ENCODE measurements around the gene MEX3A. TPM values are rescaled to one million over a fixed set of nuclear protein-coding genes. Genes with fewer than 3 reads are reported as not detected.
A peak's percentile ranks its signal among the peaks of the same experiment; 100 is the strongest.

Gene MEX3A
- polyA plus RNA-seq, 1 donor (not counting 4 experiments of a cell fraction or from before 2014, with no cell fraction given): 1.1 TPM

GRCh38 chr1:156081917-156082308, 352 bp downstream of the MEX3A start:
- dilution Hi-C loops (cut with MboI; ENCODE audit: extremely low pct_ligation_motif_present, low sequenced_read_pairs): no loop called here
- peaks cover 4% of the 10 kb centered on the region for H3K4me1 ChIP-seq (ENCODE audit: control insufficient read depth, extremely low read depth, insufficient read depth, low read length)
- no peak overlapping the region for H3K27ac ChIP-seq (ENCODE audit: control insufficient read depth, insufficient read depth, low read length)
- no peaks in the 10 kb centered on the region for H3K79me2 ChIP-seq (ENCODE audit: control insufficient read depth, insufficient read depth, low read length)
- H3K4me3 ChIP-seq (ENCODE audit: control insufficient read depth in 2 of 3, extremely low read depth in 1 of 3, insufficient read depth in 2 of 3, low read depth in 1 of 3, low read length in 3 of 3): peak overlapping the region; percentile 65 to 85 (median 84)
- peak overlapping the region; percentile 58 for H3K9ac ChIP-seq (ENCODE audit: control insufficient read depth, extremely low read depth, insufficient read depth, low read length)
- no peak overlapping the region for H2AFZ ChIP-seq (ENCODE audit: control insufficient read depth, low read length)
- no peaks in the 10 kb centered on the region for H3K9me1 ChIP-seq (ENCODE audit: control insufficient read depth, extremely low read depth, insufficient read depth, low read length)
- H3K27me3 ChIP-seq (ENCODE audit: control insufficient read depth, extremely low read depth, insufficient read depth, low read length): no peaks in the 10 kb centered on the region
- H3K36me3 ChIP-seq (ENCODE audit: control insufficient read depth in 2 of 2, extremely low read depth in 1 of 2, insufficient read depth in 2 of 2, low read length in 2 of 2): no peaks in the 10 kb centered on the region
- DNase-seq (ENCODE audit: low read depth, low spot score) (no peak), FAIRE-seq (no peak)
- TF ChIP-seq EZH2 (IDR thresholded peaks at IDR 0.05; ENCODE audit: low read length) (no peak), CTCF (optimal IDR thresholded peaks at IDR 0.05 in 1 of 3, IDR thresholded peaks at IDR 0.05 in 1 of 3, conservative IDR thresholded peaks at IDR 0.05 in 1 of 3; ENCODE audit: extremely low read depth in 1 of 3, insufficient read depth in 2 of 3, low read length in 3 of 3) (no peak)
- H3K9me3 ChIP-seq (ENCODE audit: control insufficient read depth, low read depth, low read length): no peaks in the 10 kb centered on the region
- H3K4me2 ChIP-seq (ENCODE audit: control insufficient read depth, extremely low read depth, insufficient read depth, low read depth, low read length): peak overlapping the region; percentile 83
- H4K20me1 ChIP-seq (ENCODE audit: control insufficient read depth, extremely low read depth, insufficient read depth, low read length): no peaks in the 10 kb centered on the region

GRCh38 chr1:156081180-156081916, 917 bp downstream of the MEX3A start:
- dilution Hi-C loops (cut with MboI; ENCODE audit: extremely low pct_ligation_motif_present, low sequenced_read_pairs): no loop called here
- Histone ChIP-seq H3K27ac (ENCODE audit: control insufficient read depth, insufficient read depth, low read length) (no peak overlapping the region), H3K9me3 (ENCODE audit: control insufficient read depth, low read depth, low read length) (no peaks in the 10 kb centered on the region), H3K27me3 (ENCODE audit: control insufficient read depth, extremely low read depth, insufficient read depth, low read length) (no peaks in the 10 kb centered on the region), H3K9me1 (ENCODE audit: control insufficient read depth, extremely low read depth, insufficient read depth, low read length) (no peaks in the 10 kb centered on the region), H3K4me2 (ENCODE audit: control insufficient read depth, extremely low read depth, insufficient read depth, low read depth, low read length) (peak overlapping the region; percentile 83), H4K20me1 (ENCODE audit: control insufficient read depth, extremely low read depth, insufficient read depth, low read length) (no peaks in the 10 kb centered on the region), H3K9ac (ENCODE audit: control insufficient read depth, extremely low read depth, insufficient read depth, low read length) (peak overlapping the region; percentile 37), H3K4me3 (ENCODE audit: control insufficient read depth in 2 of 3, extremely low read depth in 1 of 3, insufficient read depth in 2 of 3, low read depth in 1 of 3, low read length in 3 of 3) (peak overlapping the region; percentile 57 to 85 (median 65)), H3K4me1 (ENCODE audit: control insufficient read depth, extremely low read depth, insufficient read depth, low read length) (peaks cover 4% of the 10 kb centered on the region), H3K36me3 (ENCODE audit: control insufficient read depth in 2 of 2, extremely low read depth in 1 of 2, insufficient read depth in 2 of 2, low read length in 2 of 2) (no peaks in the 10 kb centered on the region), H3K79me2 (ENCODE audit: control insufficient read depth, insufficient read depth, low read length) (no peaks in the 10 kb centered on the region), H2AFZ (ENCODE audit: control insufficient read depth, low read length) (no peak overlapping the region)
- DNase-seq (ENCODE audit: low read depth, low spot score) (no peak), FAIRE-seq (no peak)
- no peak for TF ChIP-seq EZH2 (IDR thresholded peaks at IDR 0.05; ENCODE audit: low read length)

- no peak for DNase-seq (ENCODE audit: low read depth, low spot score)
- no peaks in the 10 kb centered on the region for H3K79me2 ChIP-seq (ENCODE audit: control insufficient read depth, insufficient read depth, low read length)
- no peak overlapping the region for H3K27ac ChIP-seq (ENCODE audit: control insufficient read depth, insufficient read depth, low read length)
- no peak overlapping the region for H2AFZ ChIP-seq (ENCODE audit: control insufficient read depth, low read length)
- TF ChIP-seq CTCF (optimal IDR thresholded peaks at IDR 0.05 in 1 of 3, IDR thresholded peaks at IDR 0.05 in 1 of 3, conservative IDR thresholded peaks at IDR 0.05 in 1 of 3; ENCODE audit: extremely low read depth in 1 of 3, insufficient read depth in 2 of 3, low read length in 3 of 3) (no peak), EZH2 (IDR thresholded peaks at IDR 0.05; ENCODE audit: low read length) (no peak)
- no peak for FAIRE-seq
- no peaks in the 10 kb centered on the region for H3K36me3 ChIP-seq (ENCODE audit: control insufficient read depth in 2 of 2, extremely low read depth in 1 of 2, insufficient read depth in 2 of 2, low read length in 2 of 2)
- peak overlapping the region; percentile 67 for H3K4me2 ChIP-seq (ENCODE audit: control insufficient read depth, extremely low read depth, insufficient read depth, low read depth, low read length)
- H3K9me1 ChIP-seq (ENCODE audit: control insufficient read depth, extremely low read depth, insufficient read depth, low read length): no peaks in the 10 kb centered on the region
- H3K4me1 ChIP-seq (ENCODE audit: control insufficient read depth, extremely low read depth, insufficient read depth, low read length): peaks cover 4% of the 10 kb centered on the region
- dilution Hi-C loops (cut with MboI; ENCODE audit: extremely low pct_ligation_motif_present, low sequenced_read_pairs): no loop called here
- H3K9me3 ChIP-seq (ENCODE audit: control insufficient read depth, low read depth, low read length): no peaks in the 10 kb centered on the region
- no peaks in the 10 kb centered on the region for H3K27me3 ChIP-seq (ENCODE audit: control insufficient read depth, extremely low read depth, insufficient read depth, low read length)
- no peaks in the 10 kb centered on the region for H4K20me1 ChIP-seq (ENCODE audit: control insufficient read depth, extremely low read depth, insufficient read depth, low read length)
- no peak overlapping the region for H3K9ac ChIP-seq (ENCODE audit: control insufficient read depth, extremely low read depth, insufficient read depth, low read length)
- no peak overlapping the region for H3K4me3 ChIP-seq (ENCODE audit: control insufficient read depth in 2 of 3, extremely low read depth in 1 of 3, insufficient read depth in 2 of 3, low read depth in 1 of 3, low read length in 3 of 3)
These were observed 1.4 kb downstream of the MEX3A start for GRCh38 chr1:156080863-156081179.

All from keratinocyte (primary cell).